ENCODE measurements around the gene BCOR.

The BCOR gene

GRCh38 chrX:40003428-40004245, 94.1 kb downstream of the BCOR start:
- DNase-seq (ENCODE audit: low read depth) = no peak
- no peak overlapping the region for H3K4me3 ChIP-seq (ENCODE audit: low read depth, low read length)
- in situ Hi-C loops (cut with HindIII; ENCODE audit: low sequenced_read_pairs) = no loop called here
- no peak for TF ChIP-seq CTCF (IDR thresholded peaks at IDR 0.05; ENCODE audit: low read depth, low read length, missing control alignments)

- no peak overlapping the region for H3K4me3 ChIP-seq (ENCODE audit: low read depth, low read length)
- in situ Hi-C loops (cut with HindIII; ENCODE audit: low sequenced_read_pairs) = no loop called here
- TF ChIP-seq CTCF (IDR thresholded peaks at IDR 0.05; ENCODE audit: low read depth, low read length, missing control alignments) = no peak
- no peak for DNase-seq (ENCODE audit: low read depth)
These were observed 94.7 kb downstream of the BCOR start for GRCh38 chrX:40003071-40003427.
